Neutrophil (primary cell): ENCODE measurements around the gene TMEM131.
"Not testable (repeated sequence)": the region's sequence is repeated elsewhere in the genome, so short reads cannot be mapped to it uniquely, and the experiment has no call there.

ENCODE experiments used
- H3K27ac ChIP-seq: fragments of 200-600 bp; sonication (generic); 2 replicates; pipeline ENCODE4 v1.5.1; 2016; ENCODE audit warnings: mild to moderate bottlenecking, moderate library complexity
- H3K27me3 ChIP-seq: fragments of 200-600 bp; sonication (generic); 2 replicates; pipeline ENCODE4 v1.6.0; 2016; ENCODE audit warnings: mild to moderate bottlenecking
- H3K36me3 ChIP-seq: fragments of 200-600 bp; sonication (generic); 2 replicates; pipeline ENCODE4 v1.5.1; 2017
- H3K4me1 ChIP-seq, 2 experiments: fragments of 200-600 bp in 1 of 2; sonication (generic) in 1 of 2; 1 replicate in 1 of 2; 2 replicates in 1 of 2; pipeline versions ENCODE4 v1.5.1 to v1.6.1; 2013 to 2016; ENCODE audit warnings: low read depth in 1 of 2, low read length in 1 of 2, mild to moderate bottlenecking in 1 of 2, moderate library complexity in 1 of 2; ENCODE audit not compliant: control insufficient read depth in 1 of 2, insufficient read depth in 1 of 2
- H3K4me3 ChIP-seq, 2 experiments: fragments of 200-600 bp in 1 of 2; sonication (generic) in 1 of 2; 1 replicate in 1 of 2; 2 replicates in 1 of 2; pipeline ENCODE4 v1.5.1; 2013 to 2016; ENCODE audit warnings: low read depth in 1 of 2, low read length in 1 of 2, mild to moderate bottlenecking in 1 of 2, moderate library complexity in 1 of 2
- H3K9me3 ChIP-seq: fragments of 200-600 bp; sonication (generic); 2 replicates; pipeline ENCODE4 v1.5.1; 2016
- TF ChIP-seq, protein P1 (sequence below): fragments of 200-600 bp; sonication (generic); IDR thresholded peaks from 2 replicates; pipeline ENCODE4 v1.5.1; 2016; ENCODE audit warnings: antibody characterized with exemption

The TMEM131 gene

DNA sequence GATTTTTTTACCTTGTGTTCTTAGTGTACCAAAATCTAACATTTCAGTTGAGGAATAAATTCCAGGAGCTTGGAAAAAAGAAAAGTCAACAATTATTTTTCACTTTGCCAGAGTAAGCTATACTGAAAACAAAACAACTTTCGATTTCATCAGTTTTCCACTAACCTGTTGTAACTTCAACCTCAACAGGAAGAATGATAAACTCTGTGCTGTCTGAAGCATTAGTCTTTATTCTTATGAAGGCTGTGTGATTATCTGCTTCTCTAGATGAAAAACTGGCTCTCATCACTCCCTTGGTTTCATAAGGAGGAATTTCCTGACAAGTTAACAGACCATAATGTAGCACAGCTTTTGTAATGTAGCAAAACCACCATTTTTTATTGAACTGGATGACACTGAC is 161.1 kb downstream of the TMEM131 start:
- Histone ChIP-seq H3K27me3 (no peaks in the 10 kb centered on the region), H3K4me1 (peaks cover 32% of the 10 kb centered on the region in 2 experiments), H3K36me3 (no peaks in the 10 kb centered on the region), H3K4me3 (peak overlapping the region; percentile 11 to 24), H3K9me3 (no peaks in the 10 kb centered on the region), H3K27ac (peak overlapping the region; percentile 74)
- TF ChIP-seq, protein P1, sequence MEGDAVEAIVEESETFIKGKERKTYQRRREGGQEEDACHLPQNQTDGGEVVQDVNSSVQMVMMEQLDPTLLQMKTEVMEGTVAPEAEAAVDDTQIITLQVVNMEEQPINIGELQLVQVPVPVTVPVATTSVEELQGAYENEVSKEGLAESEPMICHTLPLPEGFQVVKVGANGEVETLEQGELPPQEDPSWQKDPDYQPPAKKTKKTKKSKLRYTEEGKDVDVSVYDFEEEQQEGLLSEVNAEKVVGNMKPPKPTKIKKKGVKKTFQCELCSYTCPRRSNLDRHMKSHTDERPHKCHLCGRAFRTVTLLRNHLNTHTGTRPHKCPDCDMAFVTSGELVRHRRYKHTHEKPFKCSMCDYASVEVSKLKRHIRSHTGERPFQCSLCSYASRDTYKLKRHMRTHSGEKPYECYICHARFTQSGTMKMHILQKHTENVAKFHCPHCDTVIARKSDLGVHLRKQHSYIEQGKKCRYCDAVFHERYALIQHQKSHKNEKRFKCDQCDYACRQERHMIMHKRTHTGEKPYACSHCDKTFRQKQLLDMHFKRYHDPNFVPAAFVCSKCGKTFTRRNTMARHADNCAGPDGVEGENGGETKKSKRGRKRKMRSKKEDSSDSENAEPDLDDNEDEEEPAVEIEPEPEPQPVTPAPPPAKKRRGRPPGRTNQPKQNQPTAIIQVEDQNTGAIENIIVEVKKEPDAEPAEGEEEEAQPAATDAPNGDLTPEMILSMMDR: no peak

DNA sequence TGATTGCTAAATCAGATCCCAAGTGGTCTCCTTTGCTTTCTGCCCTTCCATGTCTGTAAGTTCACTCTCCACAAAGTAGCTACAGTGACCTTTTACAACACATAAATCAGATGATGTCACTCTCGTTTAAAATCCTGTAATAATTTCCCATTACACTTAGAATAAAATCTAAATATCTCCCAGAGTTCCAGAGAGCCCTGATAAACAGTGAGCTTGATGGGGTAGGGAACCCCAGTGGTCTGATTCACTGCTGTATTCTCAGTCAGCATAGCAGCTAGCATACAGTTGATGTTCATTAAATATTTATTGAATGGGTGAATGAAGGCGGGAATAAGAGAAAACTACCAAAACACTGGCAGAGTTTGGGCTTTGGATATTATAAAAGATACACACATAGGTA is 164.6 kb downstream of the TMEM131 start:
- Histone ChIP-seq H3K4me3 (no peak overlapping the region), H3K9me3 (no peaks in the 10 kb centered on the region), H3K27ac (no peak overlapping the region), H3K4me1 (peaks cover 29 to 34% of the 10 kb centered on the region in 2 experiments), H3K27me3 (no peaks in the 10 kb centered on the region), H3K36me3 (peaks cover 6% of the 10 kb centered on the region)
- TF ChIP-seq, protein P1: no peak

DNA sequence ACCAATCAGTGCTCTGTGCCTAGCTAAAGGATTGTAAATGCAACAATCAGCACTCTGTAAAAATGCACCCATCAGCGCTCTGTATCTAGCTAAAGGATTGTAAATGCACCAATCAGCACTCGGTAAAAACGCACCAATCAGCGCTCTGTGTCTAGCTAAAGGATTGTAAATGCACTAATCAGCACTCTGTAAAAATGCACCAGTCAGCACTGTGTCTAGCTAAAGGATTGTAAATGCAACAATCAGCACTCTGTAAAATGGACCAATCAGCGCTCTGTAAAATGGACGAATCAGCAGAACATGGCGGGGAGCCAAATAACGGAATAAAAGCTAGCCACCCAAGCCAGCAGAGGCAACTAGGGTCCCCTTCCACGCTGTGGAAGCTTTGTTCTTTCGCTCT is 166.5 kb downstream of the TMEM131 start:
- H3K27ac ChIP-seq, H3K36me3 ChIP-seq, H3K27me3 ChIP-seq, H3K4me3 ChIP-seq, H3K9me3 ChIP-seq: not testable (repeated sequence)
- H3K4me1 ChIP-seq: peaks cover 22 to 24% of the 10 kb centered on the region in 2 experiments

DNA sequence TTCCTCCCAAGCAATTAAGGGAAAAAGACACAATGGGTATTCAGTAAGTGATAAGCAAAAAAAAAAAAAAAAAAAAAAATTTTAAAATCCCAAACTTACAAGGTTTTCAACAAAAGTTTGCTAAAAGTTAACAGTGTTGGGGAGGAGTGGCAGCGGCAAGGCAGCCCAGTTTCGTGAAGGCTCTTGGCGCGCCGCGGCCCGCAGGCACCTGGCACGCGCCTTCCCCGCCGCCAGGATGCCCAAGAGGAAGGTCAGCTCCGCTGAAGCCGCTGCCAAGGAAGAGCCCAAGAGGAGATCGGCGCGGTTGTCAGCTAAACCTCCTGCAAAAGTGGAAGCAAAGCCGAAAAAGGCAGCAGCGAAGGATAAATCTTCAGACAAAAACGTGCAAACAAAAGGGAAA is 168.7 kb downstream of the TMEM131 start:
- not testable (repeated sequence) for H3K9me3 ChIP-seq, H3K27me3 ChIP-seq, H3K4me3 ChIP-seq
- Histone ChIP-seq H3K4me1 (peaks cover 14% of the 10 kb centered on the region in 2 experiments), H3K36me3 (peaks cover 11% of the 10 kb centered on the region), H3K27ac (peak overlapping the region; percentile 77)

DNA sequence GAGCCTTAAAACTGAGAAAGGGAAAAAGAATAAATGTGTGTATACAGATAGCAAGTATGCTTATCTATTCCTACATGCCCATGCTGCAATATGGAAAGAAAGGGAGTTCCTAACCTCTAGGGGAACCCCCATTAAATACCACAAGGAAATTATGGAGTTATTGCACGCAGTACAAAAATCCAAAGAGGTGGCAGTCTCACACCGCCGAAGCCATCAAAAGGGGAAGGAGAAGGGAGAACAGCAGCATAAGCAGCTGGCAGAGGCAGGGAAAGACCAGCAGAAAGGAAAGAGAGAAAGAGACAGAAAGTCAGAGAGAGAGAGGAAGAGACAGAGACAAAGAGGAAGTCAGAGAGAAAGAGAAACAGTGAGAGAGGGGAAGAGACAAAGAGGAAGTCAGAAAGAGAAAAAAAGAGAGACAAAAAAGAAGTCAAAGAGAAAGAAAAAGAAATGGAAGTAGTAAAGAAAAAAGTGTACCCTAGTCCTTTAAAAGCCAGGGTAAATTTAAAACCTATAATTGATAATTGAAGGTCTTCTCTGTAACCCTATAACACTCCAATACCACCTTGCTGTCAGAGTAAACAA is 169.4 kb downstream of the TMEM131 start:
- H3K4me1 ChIP-seq: peaks cover 14% of the 10 kb centered on the region in 2 experiments
- not testable (repeated sequence) for H3K27me3 ChIP-seq, H3K9me3 ChIP-seq, H3K4me3 ChIP-seq
- H3K27ac ChIP-seq: peak overlapping the region; percentile 77
- peaks cover 11% of the 10 kb centered on the region for H3K36me3 ChIP-seq

DNA sequence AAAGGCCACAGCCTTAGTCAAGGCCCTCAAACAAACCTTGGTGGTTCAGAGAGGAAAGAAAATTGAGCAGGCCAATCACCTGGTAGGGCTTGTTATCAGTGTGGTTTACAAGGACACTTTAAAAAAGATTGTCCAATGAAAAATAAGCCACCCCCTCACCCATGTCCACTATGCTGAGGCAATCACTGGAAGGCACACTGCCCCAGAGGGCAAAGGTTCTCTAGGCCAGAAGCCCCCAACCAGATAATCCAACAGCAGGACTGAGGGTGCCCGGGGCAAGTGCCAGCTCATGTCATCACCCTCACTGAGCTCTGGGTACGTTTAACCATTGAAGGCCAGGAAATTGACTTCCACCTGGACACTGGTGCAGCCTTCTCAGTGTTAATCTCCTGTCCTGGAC is 171.7 kb downstream of the TMEM131 start:
- not testable (repeated sequence) for H3K4me3 ChIP-seq, H3K27me3 ChIP-seq, H3K27ac ChIP-seq, H3K9me3 ChIP-seq
- H3K4me1 ChIP-seq: peaks cover 14% of the 10 kb centered on the region in 2 experiments
- peaks cover 14% of the 10 kb centered on the region for H3K36me3 ChIP-seq

DNA sequence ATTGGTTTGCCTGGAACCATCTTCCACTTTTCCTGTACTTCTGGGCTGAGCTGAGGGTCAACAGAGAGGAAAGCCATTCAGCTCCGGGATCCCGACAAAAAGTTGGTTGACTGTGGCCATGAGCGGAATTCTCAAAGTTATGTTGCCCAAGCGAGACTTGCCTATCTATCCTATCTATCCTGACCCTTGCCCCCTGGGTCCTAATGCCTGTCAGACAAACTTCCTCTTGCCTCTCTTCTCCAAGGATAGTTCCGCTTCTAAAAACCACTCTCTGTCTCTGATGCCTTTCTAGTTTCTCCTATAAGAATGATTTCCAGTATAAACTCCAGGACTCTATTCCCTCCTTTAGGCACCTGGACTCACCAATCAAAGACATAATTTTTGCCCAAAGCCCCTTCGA is 173.9 kb downstream of the TMEM131 start:
- H3K4me3 ChIP-seq, H3K27ac ChIP-seq, H3K9me3 ChIP-seq, H3K27me3 ChIP-seq: not testable (repeated sequence)
- peaks cover 31% of the 10 kb centered on the region for H3K36me3 ChIP-seq
- H3K4me1 ChIP-seq: peaks cover 11 to 14% of the 10 kb centered on the region in 2 experiments

DNA sequence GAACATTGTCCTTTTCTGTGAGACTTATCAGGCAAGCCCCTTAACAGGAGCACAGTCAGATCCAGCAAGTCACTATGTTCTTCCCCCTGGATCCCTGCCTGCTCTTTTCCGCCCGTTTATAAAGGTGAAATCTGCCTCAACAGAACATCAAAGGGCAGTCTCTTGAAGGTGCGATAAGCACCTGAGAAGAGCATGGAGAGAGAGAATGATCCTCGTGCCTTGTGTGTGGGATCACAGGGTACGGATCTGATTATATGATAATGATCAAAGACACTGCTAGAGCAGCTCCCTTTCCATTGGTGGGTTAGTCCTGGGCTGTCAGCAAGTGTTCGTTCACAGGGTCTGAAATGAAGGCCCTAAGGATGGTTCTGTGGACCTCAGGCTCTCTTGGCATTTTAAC is 176.0 kb downstream of the TMEM131 start:
- no peaks in the 10 kb centered on the region for H3K9me3 ChIP-seq
- H3K27ac ChIP-seq: no peak overlapping the region
- H3K4me1 ChIP-seq: no peaks in the 10 kb centered on the region
- no peak overlapping the region for H3K4me3 ChIP-seq
- peaks cover 36% of the 10 kb centered on the region for H3K36me3 ChIP-seq
- TF ChIP-seq, protein P1: no peak
- no peaks in the 10 kb centered on the region for H3K27me3 ChIP-seq
